Jurkat, Clone E6-1 (cell line): ENCODE results near the gene TRPM5.

ENCODE experiments used
- DNase-seq: peaks from one replicate; pipeline ENCODE4 v3.0.0-alpha.2; 2011; ENCODE audit warnings: low read depth, low spot score
- H3K4me3 ChIP-seq: 2 replicates; pipeline ENCODE4 v1.5.1; 2011; ENCODE audit warnings: mild to moderate bottlenecking, low read length, control low read depth, moderate library complexity

The TRPM5 gene

DNA sequence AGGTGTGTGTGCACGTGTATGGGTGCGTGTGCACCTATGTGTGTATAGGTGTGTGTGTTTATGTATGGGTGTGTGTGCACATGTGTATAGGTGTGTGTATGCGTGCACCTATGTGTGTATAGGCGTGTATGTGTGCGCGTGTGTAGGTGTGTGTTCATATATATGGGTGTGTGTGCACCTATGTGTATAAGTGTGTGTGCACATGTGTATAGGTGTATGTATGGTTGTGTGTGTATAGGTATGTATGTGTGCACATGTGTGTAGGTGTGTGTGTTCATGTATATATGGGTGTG, 27.4 kb upstream of the TRPM5 start:
- H3K4me3 ChIP-seq, result no peak overlapping the region
- no peak for DNase-seq

DNA sequence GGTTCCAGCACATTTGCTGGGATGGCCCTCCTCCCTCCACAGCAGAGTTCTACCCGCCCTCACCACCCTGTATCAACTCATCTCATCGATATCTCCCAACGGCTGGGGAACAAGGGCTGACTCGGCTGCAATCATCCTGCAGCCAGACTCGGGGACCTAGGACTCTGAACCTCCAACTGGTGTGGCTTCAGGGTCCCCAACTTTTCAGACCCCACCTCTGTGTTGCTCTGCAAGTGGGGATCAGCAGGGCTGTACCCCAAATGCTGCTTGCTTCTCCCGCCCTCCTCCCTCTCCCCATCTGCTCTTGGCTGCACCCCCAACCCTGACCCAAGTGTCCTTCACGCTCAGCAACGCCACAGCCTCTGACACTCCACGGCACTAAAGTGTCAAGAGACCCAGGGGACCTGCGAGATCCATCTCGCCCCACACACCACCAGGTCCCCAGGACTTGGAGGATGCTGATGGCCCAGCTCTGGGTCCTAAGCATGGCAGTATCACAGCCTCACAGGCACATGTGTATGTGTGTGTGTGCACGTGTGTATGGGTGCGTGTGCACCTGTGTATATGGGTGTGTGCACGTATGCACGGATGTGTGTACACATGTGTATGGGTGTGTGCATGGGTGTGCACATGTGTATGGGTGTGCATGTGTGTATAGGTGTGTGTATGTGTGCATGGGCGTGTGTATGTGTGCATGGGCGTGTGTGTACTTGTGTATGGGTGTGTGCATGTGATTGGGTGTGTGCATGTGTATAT, 26.9 kb upstream of the TRPM5 start:
- no peak for DNase-seq

GRCh38 chr11:2470495-2470894, 26.2 kb upstream of the TRPM5 start:
- no peak for DNase-seq

More for the DNA sequence above, 26.9 kb upstream of the TRPM5 start:
- H3K4me3 ChIP-seq, result no peak overlapping the region

GRCh38 chr11:2468363-2469235, 24.3 kb upstream of the TRPM5 start:
- DNase-seq, result no peak

More at GRCh38 chr11:2470495-2470894, 26.2 kb upstream of the TRPM5 start:
- H3K4me3 ChIP-seq, result no peak overlapping the region

DNA sequence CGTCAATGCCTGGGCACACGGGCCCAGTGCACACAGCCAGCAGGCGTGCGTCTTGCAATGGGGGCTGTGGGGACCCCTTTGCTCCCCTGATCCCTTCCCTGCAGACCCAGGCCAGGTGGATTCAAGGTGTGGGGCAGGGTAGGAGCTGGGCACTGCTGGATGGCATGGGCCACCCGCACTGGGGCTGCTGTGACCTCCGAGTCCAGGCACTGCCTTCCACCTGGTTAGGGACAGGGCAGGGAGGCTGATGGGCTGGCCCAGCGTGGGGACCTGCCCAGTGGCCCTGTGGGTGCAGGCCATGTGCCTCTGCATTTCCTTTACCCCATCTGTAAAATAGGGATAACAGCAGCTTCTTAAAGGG, 23.4 kb upstream of the TRPM5 start:
- no peak overlapping the region for H3K4me3 ChIP-seq
- DNase-seq, result no peak

More at GRCh38 chr11:2468363-2469235, 24.3 kb upstream of the TRPM5 start:
- H3K4me3 ChIP-seq, result no peak overlapping the region

GRCh38 chr11:2466869-2467694, 22.8 kb upstream of the TRPM5 start:
- peak; percentile 67 for DNase-seq
- H3K4me3 ChIP-seq, result no peak overlapping the region

DNA sequence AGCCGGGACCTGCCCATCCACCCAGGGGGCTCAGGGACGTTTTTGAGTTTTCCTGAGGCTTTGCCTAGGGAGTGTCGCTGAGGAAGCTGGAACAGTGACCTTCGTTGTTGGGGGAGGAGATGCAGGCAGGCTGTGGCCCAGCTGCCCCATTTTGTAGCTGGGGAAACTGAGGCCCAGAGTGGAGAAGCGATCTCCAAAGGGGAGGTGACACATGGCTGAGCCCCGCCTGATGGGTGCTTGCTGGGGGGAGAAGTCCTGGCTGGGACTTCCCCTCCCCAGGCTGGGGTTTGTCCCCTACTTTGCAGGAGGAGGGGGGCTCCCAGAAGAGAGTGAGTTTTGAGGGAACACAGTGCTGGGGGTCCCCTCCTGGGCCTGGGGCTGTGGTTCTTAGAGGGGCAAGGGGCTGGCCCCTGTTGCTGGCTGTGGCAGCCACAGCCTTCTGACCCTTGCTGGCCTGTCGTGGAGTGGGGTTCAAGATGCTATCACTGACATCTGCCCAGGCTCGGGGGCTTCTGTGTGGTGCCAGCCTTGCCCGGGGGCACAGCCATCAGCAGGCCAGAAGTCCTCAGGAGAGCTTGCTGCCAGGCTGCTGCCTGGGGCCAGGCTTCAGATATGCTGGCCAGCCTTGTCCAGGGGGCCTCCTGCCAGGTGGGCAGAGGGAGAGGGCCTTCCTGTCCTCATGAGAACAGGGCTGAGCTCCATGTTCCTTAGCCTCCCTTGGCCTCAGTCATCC, 21.9 kb upstream of the TRPM5 start:
- DNase-seq, result no peak
- H3K4me3 ChIP-seq, result no peak overlapping the region

DNA sequence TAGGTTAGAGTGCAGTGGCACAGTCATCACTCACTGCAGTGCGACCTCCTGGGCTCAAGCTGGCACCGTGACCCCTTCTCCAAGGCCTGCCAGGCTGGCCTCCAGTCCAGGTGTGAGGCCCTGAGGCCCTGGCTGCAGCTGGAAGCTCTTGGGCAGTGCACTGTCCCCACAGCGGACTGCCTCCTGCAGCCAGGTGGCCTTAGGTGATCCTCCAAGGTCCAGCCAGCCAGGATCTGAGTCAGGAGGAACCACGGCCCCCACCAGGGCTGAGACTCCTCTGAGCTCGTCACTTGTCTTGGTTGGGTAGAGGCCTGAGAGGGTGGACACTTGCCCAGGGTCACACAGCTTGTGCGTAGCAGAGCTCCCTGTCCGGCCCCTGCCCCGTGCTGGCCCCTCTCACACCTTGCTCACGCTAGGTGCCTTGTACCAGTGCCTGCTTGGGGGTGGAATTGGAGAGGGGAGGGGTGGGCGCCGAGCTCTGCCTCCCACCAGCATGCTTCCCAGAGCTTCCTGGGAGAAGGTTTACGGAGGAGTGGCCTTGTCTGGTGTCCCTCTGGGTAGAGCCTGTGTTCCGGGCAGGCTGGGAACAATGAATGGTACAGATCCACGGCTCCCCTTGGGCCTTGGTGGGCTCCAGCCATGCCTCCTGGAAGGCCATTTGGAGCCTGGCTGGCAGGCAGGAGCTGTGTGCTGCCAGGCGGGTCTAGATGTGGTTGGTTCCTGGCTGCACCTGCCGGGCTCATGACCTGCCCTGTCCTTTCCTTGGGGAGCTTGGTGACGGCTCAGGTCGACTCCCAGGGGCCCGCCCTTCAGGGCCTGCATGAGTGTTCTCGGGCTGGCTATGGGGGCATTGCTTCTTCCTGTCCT, 21.1 kb upstream of the TRPM5 start:
- no peak for DNase-seq
- no peak overlapping the region for H3K4me3 ChIP-seq

- DNase-seq, result no peak
- H3K4me3 ChIP-seq, result no peak overlapping the region
Measured at GRCh38 chr11:2464451-2465165, 20.3 kb upstream of the TRPM5 start.

DNA sequence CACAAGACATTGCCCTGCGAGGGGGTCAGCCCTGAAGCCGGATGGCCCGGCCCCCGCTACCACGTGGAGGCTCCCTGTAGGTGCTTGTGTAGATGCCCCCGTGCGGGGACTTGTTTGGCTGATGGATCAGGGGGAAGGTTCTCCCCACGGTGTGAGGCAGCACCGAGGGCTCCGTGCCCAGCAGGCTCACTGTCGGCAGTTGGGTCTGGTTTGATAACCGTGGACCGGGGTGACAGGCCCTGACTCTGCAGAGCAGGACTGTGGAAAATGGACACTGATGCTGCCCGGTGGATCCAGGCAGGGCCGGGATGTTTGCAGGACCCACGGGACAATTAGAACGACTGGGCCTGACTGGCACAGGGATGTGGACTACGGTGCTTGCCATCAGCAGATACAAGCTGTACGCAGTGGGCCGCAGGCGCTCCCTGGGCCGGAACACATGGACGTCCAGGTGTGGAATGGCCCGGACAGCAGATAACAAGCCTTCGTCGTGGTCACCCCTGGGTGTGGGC, 19.5 kb upstream of the TRPM5 start:
- DNase-seq, result no peak
- H3K4me3 ChIP-seq, result no peak overlapping the region

- no peak overlapping the region for H3K4me3 ChIP-seq
- DNase-seq, result no peak
Measured at GRCh38 chr11:2462986-2463765, 18.9 kb upstream of the TRPM5 start.

DNA sequence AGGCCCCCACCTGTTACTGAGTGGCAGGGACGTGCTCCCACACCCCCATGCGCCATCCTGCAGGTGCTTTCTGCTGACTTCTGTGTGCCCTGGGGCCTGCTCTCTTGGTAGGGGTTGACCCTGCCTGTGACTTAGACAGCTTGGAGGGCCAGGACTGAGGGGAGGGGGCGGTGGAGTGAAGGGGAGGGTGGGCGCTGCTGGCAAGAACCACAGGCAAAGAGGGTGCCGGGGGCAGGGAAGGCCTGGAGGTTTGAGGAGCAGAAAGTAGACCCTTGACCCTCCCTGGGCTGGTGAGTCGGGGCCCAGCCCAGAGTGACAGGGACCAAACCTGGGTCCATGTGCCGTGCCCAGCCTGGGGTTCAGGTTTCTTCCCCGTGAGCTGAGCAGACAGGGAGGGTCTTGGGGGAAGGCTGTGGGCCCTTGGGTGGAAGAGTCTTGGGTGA, 18.2 kb upstream of the TRPM5 start:
- no peak for DNase-seq

GRCh38 chr11:2461956-2462542, 17.7 kb upstream of the TRPM5 start:
- DNase-seq, result no peak
- H3K4me3 ChIP-seq, result no peak overlapping the region

More for the DNA sequence above, 18.2 kb upstream of the TRPM5 start:
- no peak overlapping the region for H3K4me3 ChIP-seq

DNA sequence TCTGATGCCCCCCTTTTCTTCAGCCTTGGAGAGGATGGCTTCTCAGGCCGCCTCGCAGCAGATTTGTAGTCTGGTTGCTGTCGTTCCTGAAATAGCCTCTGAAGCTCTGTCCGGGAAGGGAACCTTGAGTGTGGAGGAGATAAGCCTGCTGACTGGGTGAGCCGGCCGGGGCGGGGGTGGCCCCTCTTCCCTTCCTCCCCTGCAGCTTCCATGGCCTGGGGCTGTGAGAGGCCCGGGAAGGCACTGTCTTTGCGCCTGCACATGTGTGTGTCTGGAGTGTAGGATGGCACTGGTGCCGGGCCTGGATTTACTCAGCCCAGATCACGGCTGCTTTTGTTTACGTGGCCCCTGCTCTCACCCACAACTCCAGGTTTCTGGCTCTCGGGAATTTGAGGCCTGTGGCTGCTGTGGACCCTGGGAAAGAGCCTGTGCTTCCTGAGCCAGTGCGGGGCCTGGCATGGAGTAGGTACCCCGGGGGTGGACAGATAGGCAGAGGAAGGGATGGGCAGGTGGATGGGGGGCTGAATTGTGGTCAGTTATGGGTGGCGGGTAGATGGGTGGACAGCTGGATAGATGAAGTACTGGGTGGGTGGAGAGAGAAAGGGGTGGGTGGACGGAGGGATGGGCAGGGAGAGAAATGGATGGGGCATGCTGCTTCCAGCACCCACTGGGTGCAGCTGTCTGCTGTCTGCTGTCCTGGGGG, 17.1 kb upstream of the TRPM5 start:
- H3K4me3 ChIP-seq, result no peak overlapping the region
- DNase-seq, result no peak

GRCh38 chr11:2460540-2461252, 16.4 kb upstream of the TRPM5 start:
- no peak overlapping the region for H3K4me3 ChIP-seq
- no peak for DNase-seq
